ENCODE results near the gene SWSAP1. TPM values are rescaled to one million over a fixed set of nuclear protein-coding genes. Genes with fewer than 3 reads are reported as not detected.

The SWSAP1 gene
- total RNA-seq, 1 donor from 2014 or later: 2.7 TPM

- H3K27me3 Mint-ChIP-seq (ENCODE audit: low read depth): peaks cover 32% of the 10 kb centered on the region
- H3K9me3 Mint-ChIP-seq: no peaks in the 10 kb centered on the region
- no peak overlapping the region for H3K4me3 Mint-ChIP-seq
- H3K4me1 Mint-ChIP-seq: no peaks in the 10 kb centered on the region
- no peak overlapping the region for H3K27ac Mint-ChIP-seq
- no peak for DNase-seq (ENCODE audit: low spot score in 2 of 2, unreplicated experiment in 2 of 2)
- peaks cover 11% of the 10 kb centered on the region for H3K36me3 Mint-ChIP-seq
- TF ChIP-seq CTCF (IDR thresholded peaks at IDR 0.05; ENCODE audit: unreplicated experiment): no peak
Observed at GRCh38 chr19:11364296-11364904, 10.1 kb upstream of the SWSAP1 start.

DNA sequence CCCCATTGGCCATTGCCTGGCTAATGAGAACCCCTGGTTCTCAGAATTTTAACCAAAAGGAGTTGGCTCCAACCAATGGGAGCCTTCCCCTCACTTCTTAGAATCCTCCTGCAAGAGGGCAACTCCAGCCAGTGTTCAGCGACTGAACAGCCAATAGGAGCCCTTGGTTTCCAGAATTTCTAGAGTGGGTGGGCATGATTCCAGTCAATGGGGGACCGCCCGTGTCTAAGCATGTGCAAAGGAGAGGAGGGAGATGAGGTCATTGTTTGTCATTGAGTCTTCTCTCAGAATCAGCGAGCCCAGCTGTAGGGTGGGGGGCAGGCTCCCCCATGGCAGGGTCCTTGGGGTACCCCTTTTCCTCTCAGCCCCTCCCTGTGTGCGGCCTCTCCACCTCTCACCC, 9.5 kb upstream of the SWSAP1 start:
- no peaks in the 10 kb centered on the region for H3K9me3 Mint-ChIP-seq
- DNase-seq (ENCODE audit: low spot score in 2 of 2, unreplicated experiment in 2 of 2): no peak
- TF ChIP-seq CTCF (IDR thresholded peaks at IDR 0.05; ENCODE audit: unreplicated experiment): no peak
- no peaks in the 10 kb centered on the region for H3K4me1 Mint-ChIP-seq
- H3K27me3 Mint-ChIP-seq (ENCODE audit: low read depth): peaks cover 27% of the 10 kb centered on the region
- peaks cover 7% of the 10 kb centered on the region for H3K36me3 Mint-ChIP-seq
- no peak overlapping the region for H3K4me3 Mint-ChIP-seq
- H3K27ac Mint-ChIP-seq: no peak overlapping the region

- Mint-ChIP-seq H3K36me3 (peaks cover 8% of the 10 kb centered on the region), H3K27me3 (ENCODE audit: low read depth) (peaks cover 20% of the 10 kb centered on the region), H3K27ac (no peak overlapping the region), H3K4me3 (no peak overlapping the region), H3K4me1 (no peaks in the 10 kb centered on the region), H3K9me3 (no peaks in the 10 kb centered on the region)
- no peak for DNase-seq (ENCODE audit: low spot score in 2 of 2, unreplicated experiment in 2 of 2)
- TF ChIP-seq CTCF (IDR thresholded peaks at IDR 0.05; ENCODE audit: unreplicated experiment): no peak
Observed at GRCh38 chr19:11365557-11366117, 8.8 kb upstream of the SWSAP1 start.

GRCh38 chr19:11367528-11367927, 6.9 kb upstream of the SWSAP1 start:
- no peak for DNase-seq (ENCODE audit: low spot score in 2 of 2, unreplicated experiment in 2 of 2)
- H3K9me3 Mint-ChIP-seq: no peaks in the 10 kb centered on the region

GRCh38 chr19:11370744-11371143, 3.7 kb upstream of the SWSAP1 start:
- Mint-ChIP-seq H3K4me1 (no peaks in the 10 kb centered on the region), H3K36me3 (peaks cover 5% of the 10 kb centered on the region), H3K27ac (no peak overlapping the region), H3K4me3 (no peak overlapping the region), H3K27me3 (ENCODE audit: low read depth) (no peaks in the 10 kb centered on the region), H3K9me3 (no peaks in the 10 kb centered on the region)
- DNase-seq (ENCODE audit: low spot score in 2 of 2, unreplicated experiment in 2 of 2): no peak
- no peak for TF ChIP-seq CTCF (IDR thresholded peaks at IDR 0.05; ENCODE audit: unreplicated experiment)

More at GRCh38 chr19:11367528-11367927, 6.9 kb upstream of the SWSAP1 start:
- Mint-ChIP-seq H3K27ac (no peak overlapping the region), H3K4me3 (no peak overlapping the region), H3K27me3 (ENCODE audit: low read depth) (peaks cover 1% of the 10 kb centered on the region), H3K4me1 (no peaks in the 10 kb centered on the region), H3K36me3 (peaks cover 11% of the 10 kb centered on the region)
- TF ChIP-seq CTCF (IDR thresholded peaks at IDR 0.05; ENCODE audit: unreplicated experiment): no peak
